Endothelial cell of umbilical vein (primary cell): Measurements from ENCODE around the gene ABLIM1. TPM values are rescaled to one million over a fixed set of nuclear protein-coding genes. Genes with fewer than 3 reads are reported as not detected.

Experiments used
- BruUV-seq: library from RNA; stranded (reverse); fragments of 400-500 nt; replicated peaks from 2 replicates; lab custom pipeline; 2021; lab: Mats Ljungman, UMichigan
- CTCF ChIA-PET: fragments of 300-600, 350-600 bp; sonication (Branson Sonifier 250); formaldehyde crosslinking; loops from one replicate; lab custom pipeline; 2021; ENCODE audit warnings: antibody characterized with exemption, inconsistent platforms; lab: Charles Lee
- POLR2A ChIA-PET: fragments of 300-600, 350-600 bp; sonication (Branson Sonifier 250); formaldehyde crosslinking; loops from one replicate; lab custom pipeline; 2021; ENCODE audit warnings: antibody characterized with exemption, inconsistent platforms; lab: Charles Lee
- DNase-seq: peaks from one replicate; pipeline ENCODE4 v3.0.0-alpha.2; 2011; ENCODE audit warnings: low read depth, low spot score
- FAIRE-seq: peaks from 2 replicates; lab custom pipeline; 2011; peaks lifted over from hg19 to GRCh38; lab: Jason Lieb, UNC
- H2AFZ ChIP-seq: 2 replicates; pipeline ENCODE4 v1.6.0; 2012; ENCODE audit warnings: low read depth, low read length, control low read depth, inconsistent platforms
- H3K27ac ChIP-seq: 2 replicates; pipeline ENCODE4 v1.5.1; 2011; ENCODE audit warnings: low read depth, mild to moderate bottlenecking, control low read depth, low read length, moderate library complexity; ENCODE audit not compliant: insufficient read depth
- H3K27me3 ChIP-seq, 2 experiments: 2 replicates each; pipeline versions ENCODE4 v1.6.0 to v1.6.1; 2011; ENCODE audit warnings: low read length in 2 of 2, mixed read lengths in 1 of 2; ENCODE audit not compliant: control insufficient read depth in 2 of 2, insufficient read depth in 2 of 2
- H3K36me3 ChIP-seq, 2 experiments: 2 replicates in 1 of 2; 3 replicates in 1 of 2; pipeline ENCODE4 v1.5.1; 2011; ENCODE audit warnings: low read length in 2 of 2, mild to moderate bottlenecking in 1 of 2, moderate library complexity in 1 of 2; ENCODE audit not compliant: control insufficient read depth in 2 of 2, insufficient read depth in 2 of 2; ENCODE audit errors: extremely low read depth in 1 of 2
- H3K4me1 ChIP-seq: 3 replicates; pipeline ENCODE4 v1.5.1; 2011; ENCODE audit warnings: mild to moderate bottlenecking, low read length; ENCODE audit not compliant: control insufficient read depth, insufficient read depth; ENCODE audit errors: extremely low read depth
- H3K4me2 ChIP-seq: 2 replicates; pipeline ENCODE4 v1.6.1; 2011; ENCODE audit warnings: low read length, control low read depth, mixed read lengths; ENCODE audit not compliant: insufficient read depth
- H3K4me3 ChIP-seq, 3 experiments: fragments of 200-600 bp in 1 of 3; sonication (generic), shearing (Covaris generic) in 1 of 3; replicated peaks in 1 of 3; 2 replicates each; pipeline ENCODE4 v1.5.1; 2011 to 2016; ENCODE audit warnings: control low read depth in 3 of 3, low read length in 3 of 3, mild to moderate bottlenecking in 2 of 3, inconsistent platforms in 1 of 3, low read depth in 1 of 3, moderate library complexity in 1 of 3; ENCODE audit not compliant: insufficient read depth in 1 of 3
- H3K79me2 ChIP-seq: 2 replicates; pipeline ENCODE4 v1.6.0; 2012; ENCODE audit warnings: low read length, inconsistent platforms; ENCODE audit not compliant: control insufficient read depth, insufficient read depth
- H3K9ac ChIP-seq: replicated peaks from 2 replicates; pipeline ENCODE3; 2011; ENCODE audit warnings: low read length, control low read depth; ENCODE audit not compliant: insufficient read depth; ENCODE audit errors: extremely low read depth
- H3K9me1 ChIP-seq: replicated peaks from 3 replicates; pipeline ENCODE4 v1.6.0; 2011; ENCODE audit warnings: mild to moderate bottlenecking, low read length; ENCODE audit not compliant: control insufficient read depth, insufficient read depth; ENCODE audit errors: extremely low read depth
- H3K9me3 ChIP-seq: replicated peaks from 2 replicates; pipeline ENCODE4 v1.5.1; 2012; ENCODE audit warnings: low read length, inconsistent platforms; ENCODE audit not compliant: control insufficient read depth, insufficient read depth
- H4K20me1 ChIP-seq: replicated peaks from 2 replicates; pipeline ENCODE3; 2011; ENCODE audit warnings: mild to moderate bottlenecking, low read length; ENCODE audit not compliant: control insufficient read depth, insufficient read depth; ENCODE audit errors: extremely low read depth
- EZH2 ChIP-seq: IDR thresholded peaks from 2 replicates; pipeline ENCODE4 v1.6.1; 2012; ENCODE audit warnings: borderline replicate concordance, low read depth, mild to moderate bottlenecking, moderate library complexity, low read length, inconsistent platforms; ENCODE audit not compliant: severe bottlenecking
- FOS ChIP-seq: IDR thresholded peaks from 2 replicates; pipeline ENCODE4 v1.6.1; 2011; ENCODE audit warnings: mild to moderate bottlenecking, low read length, moderate library complexity, borderline replicate concordance; ENCODE audit not compliant: insufficient read depth
- GATA2 ChIP-seq: IDR thresholded peaks from 2 replicates; pipeline ENCODE4 v1.7.0; 2011; ENCODE audit warnings: low read depth, mild to moderate bottlenecking, moderate library complexity, mixed read lengths, low read length; ENCODE audit not compliant: insufficient read length, insufficient read depth
- JUN ChIP-seq: IDR thresholded peaks from 2 replicates; pipeline ENCODE4 v1.6.1; 2011; ENCODE audit warnings: borderline replicate concordance, low read depth; ENCODE audit not compliant: insufficient read length, insufficient read depth
- MAX ChIP-seq: IDR thresholded peaks from 2 replicates; pipeline ENCODE4 v1.6.1; 2011; ENCODE audit not compliant: insufficient read depth, insufficient read length
- MYC ChIP-seq: IDR thresholded peaks from one replicate; pipeline ENCODE4 v1.6.1; 2011; ENCODE audit warnings: mild to moderate bottlenecking, low read depth, low read length
- POLR2A ChIP-seq: IDR thresholded peaks from 2 replicates; pipeline ENCODE4 v1.6.1; 2012; ENCODE audit warnings: low read depth, mild to moderate bottlenecking, control low read depth, low read length
- POLR2AphosphoS5 ChIP-seq: IDR thresholded peaks from 2 replicates; pipeline ENCODE4 v1.6.1; 2012; ENCODE audit warnings: low read depth, mild to moderate bottlenecking, control low read depth, low read length, moderate library complexity; ENCODE audit not compliant: insufficient read depth
- dilution Hi-C: fragments of 300-500 bp; cut with MboI; formaldehyde crosslinking; loops from one replicate; pipeline ENCODE4 v1.15.0; 2019; ENCODE audit warnings: low sequenced_read_pairs; ENCODE audit not compliant: extremely low pct_ligation_motif_present
- intact Hi-C: fragments of 100-400 bp; cut with micrococcal nuclease; formaldehyde crosslinking; loops from one replicate; pipeline ENCODE4 v1.10.0; 2022
- polyA plus RNA-seq, 4 experiments: library from polyadenylated mRNA; depleted of rRNA in 3 of 4; stranded (reverse) in 3 of 4; unstranded in 1 of 4; fragments of >200 nt; gene quantifications; 2 replicates each; pipeline versions ENCODE4 v1.2.1 to v1.2.3, GENCODE V29; 2011 to 2012; ENCODE audit warnings: missing spikeins in 1 of 4
- total RNA-seq: library from RNA; stranded (reverse); gene quantifications from 2 replicates; pipeline ENCODE4 v1.2.3, GENCODE V29; 2021

Gene ABLIM1
- total and polyA plus RNA-seq, 2 donors (not counting 3 experiments of a cell fraction or from before 2014, with no cell fraction given): 128 to 235 TPM

- TF ChIP-seq MAX (no peak), MYC (no peak), POLR2AphosphoS5 (peak; percentile 32), GATA2 (no peak)
- peak overlapping the region; percentile 30 for H2AFZ ChIP-seq
- ChIA-PET POLR2A (no interaction called here), CTCF (interaction anchor here (0.7 to 2.0 kb wide), 13 partner anchors 10 to 190 kb away, joined by 3 to 11 read pairs (median 3); partner anchors contain the start of gene FHIP2A)
- dilution Hi-C loops: no loop called here
- H3K36me3 ChIP-seq: peaks cover 0 to 2% of the 10 kb centered on the region in 2 experiments
- no TSS peak for BruUV-seq
- H4K20me1 ChIP-seq: no peaks in the 10 kb centered on the region
- no peaks in the 10 kb centered on the region for H3K79me2 ChIP-seq
- FAIRE-seq: peak; percentile 64
- peak overlapping the region; percentile 89 for H3K4me2 ChIP-seq
- DNase-seq: peak; percentile 60
- H3K4me1 ChIP-seq: peaks cover 39% of the 10 kb centered on the region
- H3K9me3 ChIP-seq: no peaks in the 10 kb centered on the region
- intact Hi-C loops: loop anchor here (1.0 to 5.0 kb wide), 3 partner anchors 8 to 150 kb away; no protein-coding TSS in a partner anchor
- peak overlapping the region; percentile 73 for H3K9ac ChIP-seq
- no peaks in the 10 kb centered on the region for H3K9me1 ChIP-seq
- no peak overlapping the region for H3K27ac ChIP-seq
- no peaks in the 10 kb centered on the region for H3K27me3 ChIP-seq
- peak overlapping the region; percentile 56 to 75 (median 71) for H3K4me3 ChIP-seq
Measured at GRCh38 chr10:114631666-114632417, 26.2 kb downstream of the ABLIM1 start.

GRCh38 chr10:114631090-114631665 is 26.9 kb downstream of the ABLIM1 start:
- Histone ChIP-seq H3K27ac (no peak overlapping the region), H3K4me3 (peak overlapping the region; percentile 56 to 75 (median 71)), H3K9me1 (no peaks in the 10 kb centered on the region), H4K20me1 (no peaks in the 10 kb centered on the region), H3K36me3 (peaks cover 0 to 3% of the 10 kb centered on the region in 2 experiments), H3K4me2 (peak overlapping the region; percentile 89), H3K27me3 (no peaks in the 10 kb centered on the region), H3K9ac (peak overlapping the region; percentile 73), H3K4me1 (peaks cover 39% of the 10 kb centered on the region), H3K79me2 (no peaks in the 10 kb centered on the region), H2AFZ (peak overlapping the region; percentile 30), H3K9me3 (no peaks in the 10 kb centered on the region)
- TF ChIP-seq FOS (no peak), POLR2AphosphoS5 (no peak), MAX (no peak), JUN (no peak), MYC (no peak), EZH2 (no peak), POLR2A (no peak)
- dilution Hi-C loops: no loop called here
- FAIRE-seq (no peak), DNase-seq (peak; percentile 19)
- TSS peak; percentile 44 for BruUV-seq
- CTCF ChIA-PET: interaction anchor here (0.8 to 2.0 kb wide), 4 partner anchors 17 to 80 kb away, joined by 3 to 11 read pairs (median 6); no protein-coding TSS in a partner anchor
- POLR2A ChIA-PET: no interaction called here
- intact Hi-C loops: loop anchor here (5.0 kb wide), 1 partner anchor 151 kb away; no protein-coding TSS in a partner anchor
